Measurements from ENCODE around the gene TMEM132C. TPM values are rescaled to one million over a fixed set of nuclear protein-coding genes. Genes with fewer than 3 reads are reported as not detected.

Gene TMEM132C
- not detected in 2 replicates for polyA plus RNA-seq (2011; rRNA removed)
- not detected in 2 replicates for polyA minus RNA-seq (2011; rRNA and poly(A)+ RNA removed)

DNA sequence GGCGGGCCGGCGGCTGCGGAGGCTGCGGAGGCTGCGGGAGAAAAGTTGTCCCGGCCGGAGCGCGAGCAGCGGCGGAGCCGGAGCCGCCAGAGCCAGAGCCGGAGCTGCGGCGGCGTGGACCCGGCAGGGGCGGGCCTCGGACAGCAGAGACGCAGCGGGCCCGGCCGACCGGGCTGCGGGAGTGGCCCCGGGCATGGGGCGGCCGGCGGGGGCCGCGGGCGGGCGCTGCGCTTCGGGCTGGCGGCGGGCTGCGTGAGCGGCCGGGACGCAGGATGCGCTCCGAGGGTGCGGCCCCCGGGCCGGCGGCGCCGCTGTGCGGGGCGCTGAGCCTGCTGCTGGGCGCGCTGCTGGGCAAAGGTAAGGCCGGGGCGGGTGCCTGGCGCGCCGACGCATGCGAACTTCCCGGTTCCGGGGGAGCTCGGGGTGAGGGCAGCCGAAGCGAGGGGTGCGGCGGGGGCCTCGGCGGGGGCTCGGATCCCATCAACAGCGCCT, at the start of gene TMEM132C:
TMEM132C (plus strand) TSS at position 40 of the 492 bp plus-strand sequence; CDS start at position 273, 233 bp downstream.
- DNase-seq (ENCODE audit: low read depth, low spot score) = no peak
- Histone ChIP-seq H3K4me3 (ENCODE audit: low read depth, low read length) (no peak within 1 kb of the TSS), H3K27me3 (ENCODE audit: control insufficient read depth, insufficient read depth, low read length) (no peaks in the 10 kb centered on the region), H3K27ac (ENCODE audit: low read depth, low read length) (no peak within 1 kb of the TSS), H3K9me3 (ENCODE audit: control insufficient read depth, insufficient read depth, low read length) (peaks cover 33% of the 10 kb centered on the region)
- ChIA-PET POLR2A (no interaction called here), CTCF (no interaction called here)
- TF ChIP-seq, protein P1, sequence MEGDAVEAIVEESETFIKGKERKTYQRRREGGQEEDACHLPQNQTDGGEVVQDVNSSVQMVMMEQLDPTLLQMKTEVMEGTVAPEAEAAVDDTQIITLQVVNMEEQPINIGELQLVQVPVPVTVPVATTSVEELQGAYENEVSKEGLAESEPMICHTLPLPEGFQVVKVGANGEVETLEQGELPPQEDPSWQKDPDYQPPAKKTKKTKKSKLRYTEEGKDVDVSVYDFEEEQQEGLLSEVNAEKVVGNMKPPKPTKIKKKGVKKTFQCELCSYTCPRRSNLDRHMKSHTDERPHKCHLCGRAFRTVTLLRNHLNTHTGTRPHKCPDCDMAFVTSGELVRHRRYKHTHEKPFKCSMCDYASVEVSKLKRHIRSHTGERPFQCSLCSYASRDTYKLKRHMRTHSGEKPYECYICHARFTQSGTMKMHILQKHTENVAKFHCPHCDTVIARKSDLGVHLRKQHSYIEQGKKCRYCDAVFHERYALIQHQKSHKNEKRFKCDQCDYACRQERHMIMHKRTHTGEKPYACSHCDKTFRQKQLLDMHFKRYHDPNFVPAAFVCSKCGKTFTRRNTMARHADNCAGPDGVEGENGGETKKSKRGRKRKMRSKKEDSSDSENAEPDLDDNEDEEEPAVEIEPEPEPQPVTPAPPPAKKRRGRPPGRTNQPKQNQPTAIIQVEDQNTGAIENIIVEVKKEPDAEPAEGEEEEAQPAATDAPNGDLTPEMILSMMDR (IDR thresholded peaks at IDR 0.05; ENCODE audit: low read depth, low read length) = no peak

GRCh38 chr12:128224226-128224625, 42.7 kb upstream of the TMEM132C start:
- H3K27me3 ChIP-seq (ENCODE audit: control insufficient read depth, insufficient read depth, low read length) = no peaks in the 10 kb centered on the region
- peaks cover 34% of the 10 kb centered on the region for H3K9me3 ChIP-seq (ENCODE audit: control insufficient read depth, insufficient read depth, low read length)
- POLR2A ChIA-PET = no interaction called here
- TF ChIP-seq, protein P1 (IDR thresholded peaks at IDR 0.05; ENCODE audit: low read depth, low read length) = no peak
- H3K4me3 ChIP-seq (ENCODE audit: low read depth, low read length) = no peak overlapping the region
- CTCF ChIA-PET = no interaction called here
- no peak for DNase-seq (ENCODE audit: low read depth, low spot score)
- no peak overlapping the region for H3K27ac ChIP-seq (ENCODE audit: low read depth, low read length)

- H3K4me3 ChIP-seq (ENCODE audit: low read depth, low read length) = no peak overlapping the region
- H3K27me3 ChIP-seq (ENCODE audit: control insufficient read depth, insufficient read depth, low read length) = no peaks in the 10 kb centered on the region
- H3K27ac ChIP-seq (ENCODE audit: low read depth, low read length) = no peak overlapping the region
- peaks cover 41% of the 10 kb centered on the region; the same call in 1 of the 2 replicates for H3K9me3 ChIP-seq (ENCODE audit: control insufficient read depth, insufficient read depth, low read length)
- ChIA-PET CTCF (no interaction called here), POLR2A (no interaction called here)
- no peak for DNase-seq (ENCODE audit: low read depth, low spot score)
- TF ChIP-seq, protein P1 (IDR thresholded peaks at IDR 0.05; ENCODE audit: low read depth, low read length) = no peak
Measured at GRCh38 chr12:128228581-128228980, 38.4 kb upstream of the TMEM132C start.

- H3K27ac ChIP-seq (ENCODE audit: low read depth, low read length) = no peak overlapping the region
- CTCF ChIA-PET = no interaction called here
- H3K4me3 ChIP-seq (ENCODE audit: low read depth, low read length) = no peak overlapping the region
- POLR2A ChIA-PET = no interaction called here
- no peak for DNase-seq (ENCODE audit: low read depth, low spot score)
- no peaks in the 10 kb centered on the region for H3K27me3 ChIP-seq (ENCODE audit: control insufficient read depth, insufficient read depth, low read length)
- H3K9me3 ChIP-seq (ENCODE audit: control insufficient read depth, insufficient read depth, low read length) = peaks cover 40% of the 10 kb centered on the region
- TF ChIP-seq, protein P1 (IDR thresholded peaks at IDR 0.05; ENCODE audit: low read depth, low read length) = no peak
Measured at GRCh38 chr12:128235635-128236417, 31.1 kb upstream of the TMEM132C start.

DNA sequence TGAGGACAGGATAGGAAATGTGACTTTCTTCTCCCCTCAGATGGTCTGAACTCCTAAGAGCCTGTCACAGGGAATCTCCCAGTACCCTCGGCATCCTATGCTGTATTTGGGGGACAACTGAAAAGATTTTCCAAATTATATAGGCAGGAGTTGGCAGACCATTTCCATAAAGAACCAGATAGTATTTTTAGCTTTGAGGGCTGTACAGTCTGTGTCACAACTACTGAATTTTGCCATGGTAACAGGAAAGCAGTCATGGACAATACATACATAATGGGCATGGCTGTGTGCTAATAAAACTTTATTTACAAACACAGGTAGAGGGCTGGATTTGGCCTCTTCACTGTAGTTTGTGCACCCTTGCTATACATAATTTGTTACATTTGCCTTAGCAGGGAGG, 30.4 kb upstream of the TMEM132C start:
- CTCF ChIA-PET = no interaction called here
- POLR2A ChIA-PET = no interaction called here
- TF ChIP-seq, protein P1 (IDR thresholded peaks at IDR 0.05; ENCODE audit: low read depth, low read length) = no peak

More for the DNA sequence above, 30.4 kb upstream of the TMEM132C start:
- DNase-seq (ENCODE audit: low read depth, low spot score) = no peak
- Histone ChIP-seq H3K9me3 (ENCODE audit: control insufficient read depth, insufficient read depth, low read length) (peaks cover 35% of the 10 kb centered on the region), H3K4me3 (ENCODE audit: low read depth, low read length) (no peak overlapping the region), H3K27ac (ENCODE audit: low read depth, low read length) (no peak overlapping the region), H3K27me3 (ENCODE audit: control insufficient read depth, insufficient read depth, low read length) (no peaks in the 10 kb centered on the region)

Measured in AG04450 (cell line).